ENCODE results near the gene CSGALNACT2. TPM values are rescaled to one million over a fixed set of nuclear protein-coding genes. Genes with fewer than 3 reads are reported as not detected.

The CSGALNACT2 gene
- total and polyA plus RNA-seq, 2 experiments from 2014 or later, result 17.4 to 27.8 TPM

- no peaks in the 10 kb centered on the region for H3K9me2 ChIP-seq (ENCODE audit: insufficient read depth)
- H3K4me1 ChIP-seq (ENCODE audit: insufficient read depth), result peaks cover 8% of the 10 kb centered on the region; the same call in 1 of the 2 replicates
- H3K27me3 ChIP-seq (replicated peaks; ENCODE audit: insufficient read depth), result no peaks in the 10 kb centered on the region
- H4K20me1 ChIP-seq (ENCODE audit: insufficient read depth), result no peaks in the 10 kb centered on the region
- H3K4me2 ChIP-seq (ENCODE audit: unreplicated experiment), result no peak overlapping the region
- no peak for DNase-seq
- no peak overlapping the region for H2AFZ ChIP-seq
- no peak overlapping the region for H3K4me3 ChIP-seq
- TF ChIP-seq EZH2phosphoT487 (IDR thresholded peaks at IDR 0.05; ENCODE audit: insufficient read depth, low read depth) (no peak), EZH2 (IDR thresholded peaks at IDR 0.05; ENCODE audit: insufficient read depth, poor library complexity, severe bottlenecking) (no peak)
- H3K36me3 ChIP-seq (ENCODE audit: low read depth), result no peaks in the 10 kb centered on the region
- 77 to 79% methylated on average over 13 to 15 of the region's 15 CpGs for WGBS, 2 experiments (ENCODE audit: low coverage in 1 of 2, low lambda C conversion rate in 2 of 2, missing lambda C conversion rate in 2 of 2)
- no peak overlapping the region for H3K27ac ChIP-seq
- no peaks in the 10 kb centered on the region for H3K9me3 ChIP-seq (ENCODE audit: low read depth)
- no peak overlapping the region for H3K9ac ChIP-seq
- 0 out of 2 replicates have a peak, but pooled peaks cover 3% of the 10 kb centered on the region for H3F3A ChIP-seq (ENCODE audit: insufficient read depth)
- H3K79me2 ChIP-seq (ENCODE audit: insufficient read depth), result no peaks in the 10 kb centered on the region
- in situ Hi-C loops (cut with MboI), result no loop called here
Observed at GRCh38 chr10:43216931-43217562, 78.8 kb downstream of the CSGALNACT2 start.

GRCh38 chr10:43217563-43218205, 79.4 kb downstream of the CSGALNACT2 start:
- H4K20me1 ChIP-seq (ENCODE audit: insufficient read depth), result no peaks in the 10 kb centered on the region
- H2AFZ ChIP-seq, result no peak overlapping the region
- H3K27ac ChIP-seq, result no peak overlapping the region
- H3K4me3 ChIP-seq, result no peak overlapping the region
- in situ Hi-C loops (cut with MboI), result no loop called here
- H3K9me2 ChIP-seq (ENCODE audit: insufficient read depth), result no peaks in the 10 kb centered on the region
- no peaks in the 10 kb centered on the region for H3K36me3 ChIP-seq (ENCODE audit: low read depth)
- 78 to 79% methylated on average over 10 of the region's 10 CpGs for WGBS, 2 experiments (ENCODE audit: low coverage in 1 of 2, low lambda C conversion rate in 2 of 2, missing lambda C conversion rate in 2 of 2)
- H3K9ac ChIP-seq, result no peak overlapping the region
- H3K27me3 ChIP-seq (replicated peaks; ENCODE audit: insufficient read depth), result peaks cover 3% of the 10 kb centered on the region; the same call in 1 of the 2 replicates
- no peaks in the 10 kb centered on the region for H3K79me2 ChIP-seq (ENCODE audit: insufficient read depth)
- peaks cover 8% of the 10 kb centered on the region; the same call in 1 of the 2 replicates for H3K4me1 ChIP-seq (ENCODE audit: insufficient read depth)
- 0 out of 2 replicates have a peak, but pooled peaks cover 3% of the 10 kb centered on the region for H3F3A ChIP-seq (ENCODE audit: insufficient read depth)
- no peak for DNase-seq
- H3K9me3 ChIP-seq (ENCODE audit: low read depth), result no peaks in the 10 kb centered on the region
- no peak overlapping the region for H3K4me2 ChIP-seq (ENCODE audit: unreplicated experiment)
- TF ChIP-seq EZH2phosphoT487 (IDR thresholded peaks at IDR 0.05; ENCODE audit: insufficient read depth, low read depth), result no peak
- TF ChIP-seq EZH2 (IDR thresholded peaks at IDR 0.05; ENCODE audit: insufficient read depth, poor library complexity, severe bottlenecking), result no peak

DNA sequence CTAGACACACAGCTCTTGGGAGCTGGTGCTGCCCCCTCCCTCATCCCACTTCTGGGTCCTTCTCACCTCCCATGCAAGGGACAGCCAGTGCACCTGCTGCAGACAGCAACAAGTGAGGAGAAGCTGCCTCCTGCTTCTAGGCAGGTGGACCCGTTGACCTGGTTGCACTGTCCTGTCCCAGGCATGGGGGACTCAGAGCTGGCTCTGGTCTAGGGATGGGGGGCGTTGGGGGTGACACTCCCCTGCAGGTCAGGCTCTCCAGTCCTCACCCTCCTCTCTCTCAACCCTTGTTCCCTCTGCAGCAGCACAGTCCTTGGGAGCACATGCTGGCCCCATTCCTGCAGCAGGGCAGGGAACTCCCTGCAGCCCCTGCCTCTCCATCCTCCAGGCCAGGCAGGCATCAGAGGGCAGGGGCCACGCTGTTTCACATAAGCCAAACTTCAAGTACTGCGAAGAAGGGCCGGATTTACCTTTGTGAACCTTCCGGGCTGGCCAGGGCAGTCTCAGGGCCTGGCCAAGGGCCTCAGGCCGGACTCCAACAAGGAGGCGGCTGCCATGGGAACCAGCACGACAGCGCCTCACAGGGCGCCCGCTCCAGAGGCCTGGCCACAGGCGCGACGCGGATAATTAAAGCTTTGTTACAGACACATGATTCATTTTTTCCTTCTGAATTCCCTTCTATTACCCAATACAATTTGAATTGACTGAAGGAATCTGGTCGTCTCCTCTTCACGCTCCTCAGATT, 80.1 kb downstream of the CSGALNACT2 start:
- peak overlapping the region; percentile 42 for H3K9ac ChIP-seq
- DNase-seq, result peak; percentile 97
- WGBS, 2 experiments (ENCODE audit: low coverage in 1 of 2, low lambda C conversion rate in 2 of 2, missing lambda C conversion rate in 2 of 2), result 24 to 27% methylated on average over 18 of the region's 18 CpGs

More for the DNA sequence above, 80.1 kb downstream of the CSGALNACT2 start:
- H3K4me3 ChIP-seq, result no peak overlapping the region
- no peak overlapping the region; the same call in 1 of the 2 replicates for H2AFZ ChIP-seq
- peak overlapping the region; percentile 39 for H3K27ac ChIP-seq
- H3K4me2 ChIP-seq (ENCODE audit: unreplicated experiment), result no peak overlapping the region
- no peaks in the 10 kb centered on the region for H3K9me2 ChIP-seq (ENCODE audit: insufficient read depth)
- no peaks in the 10 kb centered on the region for H4K20me1 ChIP-seq (ENCODE audit: insufficient read depth)
- H3K9me3 ChIP-seq (ENCODE audit: low read depth), result no peaks in the 10 kb centered on the region
- 0 out of 2 replicates have a peak, but pooled peaks cover 3% of the 10 kb centered on the region for H3F3A ChIP-seq (ENCODE audit: insufficient read depth)
- no peaks in the 10 kb centered on the region for H3K36me3 ChIP-seq (ENCODE audit: low read depth)
- H3K79me2 ChIP-seq (ENCODE audit: insufficient read depth), result no peaks in the 10 kb centered on the region
- peaks cover 10% of the 10 kb centered on the region; the same call in 1 of the 2 replicates for H3K27me3 ChIP-seq (replicated peaks; ENCODE audit: insufficient read depth)
- peaks cover 8% of the 10 kb centered on the region; the same call in 1 of the 2 replicates for H3K4me1 ChIP-seq (ENCODE audit: insufficient read depth)
- in situ Hi-C loops (cut with MboI), result no loop called here
- no peak for TF ChIP-seq EZH2phosphoT487 (IDR thresholded peaks at IDR 0.05; ENCODE audit: insufficient read depth, low read depth)
- no peak for TF ChIP-seq EZH2 (IDR thresholded peaks at IDR 0.05; ENCODE audit: insufficient read depth, poor library complexity, severe bottlenecking)

Data from GM23248 (cell line).